Suprapubic skin (tissue), 3 donors: ENCODE results near the gene FAM131B.

Experiments
- CTCF ChIP-seq, 2 donors: fragments of 200-600 bp in 1 of 2; fragments of 450-650 bp in 1 of 2; sonication (generic) in 1 of 2; IDR thresholded peaks; one replicate each; pipeline ENCODE4 v1.5.1; 2016 to 2019; ENCODE audit warnings: antibody characterized with exemption in 2 of 2, mild to moderate bottlenecking in 1 of 2, moderate library complexity in 1 of 2
- POLR2A ChIP-seq, 2 donors: fragments of 450-650 bp; IDR thresholded peaks; one replicate each; pipeline ENCODE4 v1.6.1; 2017; ENCODE audit warnings: antibody characterized with exemption in 2 of 2, mild to moderate bottlenecking in 2 of 2, moderate library complexity in 2 of 2

- TF ChIP-seq CTCF (IDR thresholded peaks at IDR 0.05) (no peak), POLR2A (IDR thresholded peaks at IDR 0.05) (no peak)
Observed at GRCh38 chr7:143375298-143376034, 13.0 kb upstream of the FAM131B start.
